CD8-positive, alpha-beta memory T cell (primary cell): ENCODE data around the gene SLC6A9. TPM values are rescaled to one million over a fixed set of nuclear protein-coding genes. Genes with fewer than 3 reads are reported as not detected.

Experiments
- CTCF ChIA-PET: fragments of 350-600 bp; sonication (Branson Sonifier 250); formaldehyde crosslinking; loops from one replicate; lab custom pipeline; 2021; ENCODE audit warnings: antibody characterized with exemption; lab: Charles Lee
- POLR2A ChIA-PET: fragments of 350-600 bp; sonication (Branson Sonifier 250); formaldehyde crosslinking; loops from one replicate; lab custom pipeline; 2021; ENCODE audit warnings: antibody characterized with exemption; lab: Charles Lee
- DNase-seq, 5 donors: peaks; one replicate each; pipeline versions ENCODE4 v3.0.0 to v3.0.0-alpha.2; 2020 to 2022; ENCODE audit warnings: mixed read lengths in 1 of 5
- H3K27ac ChIP-seq: one replicate; pipeline ENCODE4 v1.7.0; 2013; ENCODE audit warnings: low read depth, mild to moderate bottlenecking, low read length, moderate library complexity
- H3K27me3 ChIP-seq: 2 replicates; pipeline ENCODE4 v1.7.0; 2013; ENCODE audit warnings: low read length, mild to moderate bottlenecking; ENCODE audit not compliant: insufficient read depth, poor library complexity, severe bottlenecking
- H3K36me3 ChIP-seq: 2 replicates; pipeline ENCODE4 v1.7.0; 2013; ENCODE audit warnings: mild to moderate bottlenecking, low read length, moderate library complexity; ENCODE audit not compliant: insufficient read depth
- H3K4me1 ChIP-seq: 2 replicates; pipeline ENCODE4 v1.7.0; 2013; ENCODE audit warnings: mild to moderate bottlenecking, low read length, moderate library complexity; ENCODE audit not compliant: insufficient read depth
- H3K4me3 ChIP-seq: 2 replicates; pipeline ENCODE4 v1.7.0; 2013; ENCODE audit warnings: mild to moderate bottlenecking, low read length
- H3K9me3 ChIP-seq: 2 replicates; pipeline ENCODE4 v1.7.0; 2013; ENCODE audit warnings: mild to moderate bottlenecking, low read length
- H3K27ac Mint-ChIP-seq, 8 donors: one replicate each; pipeline ENCODE4 v1.8.0; 2020 to 2021; ENCODE audit warnings: mixed read lengths in 8 of 8, mild to moderate bottlenecking in 6 of 8, inconsistent platforms in 3 of 8, moderate library complexity in 3 of 8
- H3K27me3 Mint-ChIP-seq, 2 donors: one replicate each; pipeline ENCODE4 v1.8.0; 2020 to 2021; ENCODE audit warnings: mixed read lengths in 2 of 2, mild to moderate bottlenecking in 1 of 2, moderate library complexity in 1 of 2
- H3K36me3 Mint-ChIP-seq, 3 donors: one replicate each; pipeline ENCODE4 v1.8.0; 2020 to 2021; ENCODE audit warnings: mixed read lengths in 3 of 3, inconsistent platforms in 1 of 3, mild to moderate bottlenecking in 1 of 3
- H3K4me1 Mint-ChIP-seq, 3 donors: one replicate each; pipeline ENCODE4 v1.8.0; 2020 to 2021; ENCODE audit warnings: mixed read lengths in 3 of 3, inconsistent platforms in 1 of 3, mild to moderate bottlenecking in 1 of 3
- H3K4me3 Mint-ChIP-seq, 7 donors: one replicate each; pipeline ENCODE4 v1.8.0; 2020 to 2021; ENCODE audit warnings: mixed read lengths in 7 of 7, mild to moderate bottlenecking in 6 of 7, moderate library complexity in 4 of 7, inconsistent platforms in 2 of 7
- H3K9me3 Mint-ChIP-seq, 5 donors: one replicate each; pipeline ENCODE4 v1.8.0; 2020 to 2022; ENCODE audit warnings: mixed read lengths in 5 of 5, mild to moderate bottlenecking in 3 of 5, moderate library complexity in 2 of 5, inconsistent platforms in 1 of 5
- polyA plus RNA-seq: library from polyadenylated mRNA; unstranded; fragments of 300-500 nt; fragmentation: Illumina TruSeq; gene quantifications from one replicate; pipeline ENCODE4 v1.2.3, GENCODE V29; 2021
- total RNA-seq, 2 experiments: library from RNA; stranded (reverse); gene quantifications; one replicate each; pipeline ENCODE4 v1.2.3, GENCODE V29; 2021

SLC6A9 gene
- total and polyA plus RNA-seq, 3 experiments from 2014 or later = 0.21 to 7.3 (median 6.8) TPM

DNA sequence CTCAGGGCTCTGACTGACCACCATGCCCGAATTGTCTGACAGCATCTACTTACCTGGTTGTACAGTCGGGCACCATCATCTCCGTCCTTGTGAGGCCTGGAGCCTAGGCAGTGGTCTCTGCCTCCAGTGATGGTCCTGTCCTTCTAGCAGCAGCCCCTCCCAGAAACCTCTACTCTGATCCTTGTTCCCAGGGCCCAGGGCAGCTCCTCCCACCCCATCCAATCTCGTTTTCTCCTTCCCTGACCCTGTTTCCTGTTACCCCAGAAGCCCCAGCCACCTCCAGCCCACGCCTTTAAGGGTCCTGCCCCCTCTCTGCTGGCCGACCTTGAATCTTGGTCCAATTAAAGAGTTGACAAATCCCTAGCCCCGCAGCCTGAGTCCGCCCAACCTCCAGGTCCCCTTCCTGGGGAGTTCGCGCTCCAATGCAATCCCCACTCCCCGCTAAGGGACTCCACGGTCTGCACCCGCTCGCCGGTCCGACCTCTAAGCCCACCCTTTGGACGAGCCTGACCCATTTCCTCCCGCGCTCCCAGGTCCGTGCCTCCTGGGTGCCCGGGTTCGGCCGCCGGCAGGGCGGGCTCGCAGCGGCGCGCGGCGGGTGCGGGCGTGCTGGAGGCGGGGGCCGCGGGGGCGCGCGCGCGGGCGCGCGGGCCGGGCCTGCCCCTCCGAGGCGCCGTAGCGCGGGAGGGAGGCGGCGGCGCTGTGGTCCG is 52.6 kb downstream of the SLC6A9 start, which contains the start of gene B4GALT2:
TSS of gene B4GALT2 (plus strand) at position 660 of the 710 bp plus-strand sequence. CDS start 1,951 bp downstream, outside the sequence.
- Histone ChIP-seq H3K27ac (peak within 1 kb of the TSS; percentile 43), H3K36me3 (peaks cover 18% of the 10 kb centered on the region), H3K4me3 (peak within 1 kb of the TSS; percentile 52), H3K9me3 (no peaks in the 10 kb centered on the region), H3K27me3 (no peaks in the 10 kb centered on the region), H3K4me1 (peaks cover 44% of the 10 kb centered on the region)
- Mint-ChIP-seq H3K27ac (peak within 1 kb of the TSS in 7 of 8 donors; percentile 57 to 91 (median 84)), H3K9me3 (no peaks in the 10 kb centered on the region), H3K4me3 (peak within 1 kb of the TSS; percentile 89 to 98 (median 90)), H3K36me3 (peaks cover 3 to 40% (median 9%) of the 10 kb centered on the region in 3 donors), H3K4me1 (peaks cover 45 to 57% (median 54%) of the 10 kb centered on the region in 3 donors), H3K27me3 (peaks cover 0 to 10% of the 10 kb centered on the region in 2 donors)
- DNase-seq = peak in 3 of 5 donors; percentile 28 to 29 (median 29)
- CTCF ChIA-PET = interaction anchor here (0.9 kb wide), 1 partner anchor 10 kb away, joined by 3 read pairs; no protein-coding TSS in a partner anchor
- POLR2A ChIA-PET = interaction anchor here (1.7 kb wide), 1 partner anchor 12 kb away, joined by 4 read pairs; the partner anchor contains the start of gene CCDC24

DNA sequence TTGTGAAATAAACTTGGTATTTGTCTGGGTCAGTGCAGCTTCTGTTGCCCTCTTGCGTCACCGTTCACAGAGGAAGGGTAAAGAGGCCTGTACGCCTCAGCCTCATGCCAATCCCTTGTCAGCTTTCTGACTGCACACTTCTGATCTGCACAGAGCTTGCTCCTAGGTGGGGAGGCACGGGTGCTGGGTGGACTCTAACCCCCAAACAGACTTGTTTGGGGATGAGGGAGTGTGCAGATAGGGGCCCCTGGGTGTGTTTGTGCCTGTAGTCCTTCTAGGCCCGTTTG is 53.1 kb downstream of the SLC6A9 start:
- ChIA-PET CTCF (interaction anchor here (0.9 kb wide), 1 partner anchor 10 kb away, joined by 3 read pairs; no protein-coding TSS in a partner anchor), POLR2A (interaction anchor here (1.7 kb wide), 1 partner anchor 13 kb away, joined by 4 read pairs; the partner anchor contains the start of gene CCDC24)
- H3K4me3 ChIP-seq = no peak overlapping the region
- Mint-ChIP-seq H3K27me3 (peaks cover 0 to 10% of the 10 kb centered on the region in 2 donors), H3K9me3 (no peaks in the 10 kb centered on the region), H3K4me1 (peaks cover 49 to 62% (median 59%) of the 10 kb centered on the region in 3 donors), H3K27ac (peak overlapping the region in 4 of 8 donors; percentile 35 to 91 (median 75)), H3K4me3 (peak overlapping the region; percentile 16 to 98 (median 86)), H3K36me3 (peaks cover 3 to 41% (median 9%) of the 10 kb centered on the region in 3 donors)
- peaks cover 18% of the 10 kb centered on the region for H3K36me3 ChIP-seq
- no peak for DNase-seq
- H3K27me3 ChIP-seq = no peaks in the 10 kb centered on the region
- no peaks in the 10 kb centered on the region for H3K9me3 ChIP-seq
- H3K4me1 ChIP-seq = peaks cover 44% of the 10 kb centered on the region
- no peak overlapping the region for H3K27ac ChIP-seq

DNA sequence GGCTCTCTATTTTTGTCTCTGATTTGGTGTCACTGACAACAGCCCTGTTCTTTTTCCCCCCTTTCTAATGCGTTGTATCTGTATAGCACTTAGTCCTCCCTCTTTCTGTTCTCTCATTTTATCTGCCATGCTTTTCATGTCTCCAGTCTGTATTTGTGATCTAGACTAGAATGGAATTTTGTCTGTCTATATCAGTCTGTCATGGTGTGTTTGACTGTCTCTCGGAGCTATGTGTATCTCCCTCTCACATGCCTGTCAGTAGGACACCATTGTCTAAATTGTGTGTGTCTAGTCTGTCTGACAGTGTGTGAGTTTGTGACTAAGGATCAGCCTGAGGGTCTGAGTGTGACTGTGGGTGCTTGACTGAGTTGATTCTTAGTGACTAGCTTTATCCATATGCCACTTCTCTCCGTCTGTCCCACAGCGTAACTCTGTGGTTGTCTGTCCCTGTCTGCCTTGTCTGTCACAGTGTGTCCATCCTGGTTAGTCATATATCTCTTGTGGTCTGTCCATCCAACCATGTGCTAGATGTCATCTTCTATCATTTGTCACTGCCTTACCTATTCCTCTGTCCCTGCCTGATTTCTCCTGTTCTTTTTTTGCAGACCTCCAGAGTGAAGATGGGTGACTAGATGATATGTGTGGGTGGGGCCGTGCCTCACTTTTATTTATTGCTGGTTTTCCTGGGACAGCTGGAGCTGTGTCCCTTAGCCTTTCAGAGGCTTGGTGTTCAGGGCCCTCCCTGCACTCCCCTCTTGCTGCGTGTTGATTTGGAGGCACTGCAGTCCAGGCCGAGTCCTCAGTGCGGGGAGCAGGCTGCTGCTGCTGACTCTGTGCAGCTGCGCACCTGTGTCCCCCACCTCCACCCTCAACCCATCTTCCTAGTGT is 53.6 kb downstream of the SLC6A9 start:
- peaks cover 18% of the 10 kb centered on the region for H3K36me3 ChIP-seq
- ChIA-PET CTCF (interaction anchor here (0.9 kb wide), 1 partner anchor 11 kb away, joined by 3 read pairs; no protein-coding TSS in a partner anchor), POLR2A (interaction anchor here (1.7 kb wide), 1 partner anchor 13 kb away, joined by 4 read pairs; the partner anchor contains the start of gene CCDC24)
- peaks cover 3 to 45% (median 9%) of the 10 kb centered on the region in 3 donors for H3K36me3 Mint-ChIP-seq
- peaks cover 44% of the 10 kb centered on the region for H3K4me1 ChIP-seq
- no peak for DNase-seq
- H3K27ac ChIP-seq = no peak overlapping the region
- H3K4me1 Mint-ChIP-seq = peaks cover 49 to 63% (median 62%) of the 10 kb centered on the region in 3 donors
- H3K9me3 Mint-ChIP-seq = no peaks in the 10 kb centered on the region
- H3K9me3 ChIP-seq = no peaks in the 10 kb centered on the region
- H3K27me3 ChIP-seq = no peaks in the 10 kb centered on the region
- no peak overlapping the region for H3K4me3 ChIP-seq
- peak overlapping the region in 5 of 8 donors; percentile 4 to 91 (median 75) for H3K27ac Mint-ChIP-seq
- peak overlapping the region; percentile 77 to 98 (median 87) for H3K4me3 Mint-ChIP-seq
- H3K27me3 Mint-ChIP-seq = peaks cover 0 to 10% of the 10 kb centered on the region in 2 donors

DNA sequence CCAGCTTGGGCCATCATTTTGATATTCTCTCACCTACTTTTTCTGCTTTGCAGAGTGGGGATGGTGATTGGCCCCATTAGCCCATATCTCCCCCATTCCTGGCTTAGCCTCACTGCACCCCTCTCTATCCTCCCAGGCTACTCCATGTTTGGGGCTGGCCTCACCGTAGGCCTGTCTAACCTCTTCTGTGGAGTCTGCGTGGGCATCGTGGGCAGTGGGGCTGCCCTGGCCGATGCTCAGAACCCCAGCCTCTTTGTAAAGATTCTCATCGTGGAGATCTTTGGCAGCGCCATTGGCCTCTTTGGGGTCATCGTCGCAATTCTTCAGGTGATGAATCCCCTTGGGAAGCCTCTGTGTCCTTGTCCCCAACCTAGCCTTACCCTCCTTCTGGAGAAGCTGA is 54.4 kb downstream of the SLC6A9 start:
- no peak overlapping the region for H3K27ac ChIP-seq
- Mint-ChIP-seq H3K36me3 (peaks cover 3 to 52% (median 9%) of the 10 kb centered on the region in 3 donors), H3K4me3 (peak overlapping the region in 6 of 7 donors; percentile 86 to 98 (median 92)), H3K9me3 (no peaks in the 10 kb centered on the region), H3K4me1 (peaks cover 49 to 63% (median 62%) of the 10 kb centered on the region in 3 donors), H3K27me3 (peaks cover 0 to 10% of the 10 kb centered on the region in 2 donors), H3K27ac (peak overlapping the region in 5 of 8 donors; percentile 16 to 91 (median 57))
- ChIA-PET POLR2A (interaction anchor here (1.7 kb wide), 1 partner anchor 14 kb away, joined by 4 read pairs; the partner anchor contains the start of gene CCDC24), CTCF (interaction anchor here (2.5 kb wide), 1 partner anchor 30 kb away, joined by 12 read pairs; the partner anchor contains the start of gene IPO13)
- H3K36me3 ChIP-seq = peaks cover 21% of the 10 kb centered on the region
- no peaks in the 10 kb centered on the region for H3K27me3 ChIP-seq
- no peaks in the 10 kb centered on the region for H3K9me3 ChIP-seq
- H3K4me3 ChIP-seq = no peak overlapping the region
- no peak for DNase-seq
- peaks cover 44% of the 10 kb centered on the region for H3K4me1 ChIP-seq

DNA sequence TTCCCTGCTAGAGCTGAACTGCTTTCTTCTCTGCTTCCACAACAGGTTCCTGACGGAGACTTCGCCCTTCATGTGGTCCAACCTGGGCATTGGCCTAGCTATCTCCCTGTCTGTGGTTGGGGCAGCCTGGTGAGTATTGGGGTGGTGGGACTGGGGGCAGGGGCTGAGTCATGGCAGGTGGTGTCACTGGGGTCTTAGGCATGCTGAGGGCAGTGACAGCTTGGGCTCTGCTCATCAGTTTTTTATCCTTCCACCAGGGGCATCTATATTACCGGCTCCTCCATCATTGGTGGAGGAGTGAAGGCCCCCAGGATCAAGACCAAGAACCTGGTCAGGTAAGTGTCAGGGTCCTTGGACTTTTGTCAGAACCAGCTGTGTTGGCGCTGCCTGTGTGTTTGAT is 55.2 kb downstream of the SLC6A9 start:
- Histone ChIP-seq H3K9me3 (no peaks in the 10 kb centered on the region), H3K4me3 (peak overlapping the region; percentile 85), H3K27me3 (no peaks in the 10 kb centered on the region), H3K36me3 (peaks cover 21% of the 10 kb centered on the region), H3K4me1 (peaks cover 44% of the 10 kb centered on the region), H3K27ac (peak overlapping the region; percentile 79)
- Mint-ChIP-seq H3K27ac (peak overlapping the region; percentile 68 to 96 (median 90)), H3K4me3 (peak overlapping the region; percentile 86 to 98 (median 94)), H3K27me3 (peaks cover 0 to 10% of the 10 kb centered on the region in 2 donors), H3K36me3 (peaks cover 3 to 52% (median 9%) of the 10 kb centered on the region in 3 donors), H3K9me3 (no peaks in the 10 kb centered on the region), H3K4me1 (peaks cover 51 to 64% (median 63%) of the 10 kb centered on the region in 3 donors)
- DNase-seq = no peak
- CTCF ChIA-PET = interaction anchor here (2.5 kb wide), 1 partner anchor 29 kb away, joined by 12 read pairs; the partner anchor contains the start of gene IPO13
- POLR2A ChIA-PET = interaction anchor here (1.0 to 1.6 kb wide), 2 partner anchors 13 to 30 kb away, joined by 9 to 10 read pairs; partner anchors contain the start of gene IPO13

DNA sequence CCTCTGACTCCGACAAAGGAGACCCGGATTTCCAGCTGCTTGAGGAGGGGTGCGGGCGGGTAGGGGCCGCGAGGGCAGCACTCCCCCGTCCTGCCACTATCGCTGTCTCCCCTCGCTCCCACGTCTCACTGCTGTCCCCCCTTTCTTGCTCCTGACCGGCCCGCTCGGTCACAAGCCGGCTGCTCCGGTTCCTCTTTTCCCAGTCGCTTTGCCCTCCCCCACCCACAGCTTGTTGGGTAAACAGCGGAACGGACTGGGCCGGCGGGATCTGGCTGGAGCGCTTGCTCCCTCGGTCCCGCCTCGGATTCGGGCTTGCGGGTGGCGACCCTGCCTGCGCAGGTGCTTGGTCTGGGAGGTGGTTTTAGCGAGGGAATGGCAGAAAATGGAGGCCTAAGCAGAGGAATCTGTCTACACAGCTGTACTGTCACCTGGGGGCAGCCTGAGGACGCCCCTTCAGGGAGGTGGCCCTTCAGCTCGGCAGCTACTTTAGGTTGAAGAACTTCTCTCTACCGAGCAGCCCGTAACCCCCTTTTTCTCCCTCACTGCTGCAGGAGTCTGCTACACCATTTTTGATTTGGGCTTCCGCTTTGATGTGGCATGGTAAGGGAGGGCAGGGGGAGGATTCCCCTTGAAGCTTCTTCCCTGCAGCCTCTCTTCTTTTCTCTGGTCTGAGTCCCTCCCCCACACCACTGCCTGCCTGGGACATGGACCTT is 55.9 kb downstream of the SLC6A9 start:
- H3K36me3 Mint-ChIP-seq = peaks cover 3 to 52% (median 9%) of the 10 kb centered on the region in 3 donors
- H3K4me3 Mint-ChIP-seq = peak overlapping the region; percentile 86 to 98 (median 94)
- H3K36me3 ChIP-seq = peaks cover 21% of the 10 kb centered on the region
- peaks cover 0 to 10% of the 10 kb centered on the region in 2 donors for H3K27me3 Mint-ChIP-seq
- H3K27me3 ChIP-seq = no peaks in the 10 kb centered on the region
- peaks cover 51% of the 10 kb centered on the region for H3K4me1 ChIP-seq
- peaks cover 53 to 66% (median 64%) of the 10 kb centered on the region in 3 donors for H3K4me1 Mint-ChIP-seq
- peak overlapping the region; percentile 85 for H3K4me3 ChIP-seq
- peak overlapping the region; percentile 82 to 96 (median 90) for H3K27ac Mint-ChIP-seq
- H3K9me3 ChIP-seq = no peaks in the 10 kb centered on the region
- POLR2A ChIA-PET = interaction anchor here (0.6 to 1.6 kb wide), 5 partner anchors 14 to 467 kb away, joined by 4 to 10 read pairs (median 7); partner anchors contain the start of genes IPO13 and KDM4A
- CTCF ChIA-PET = interaction anchor here (0.8 to 2.5 kb wide), 3 partner anchors 29 to 61 kb away, joined by 3 to 12 read pairs (median 5); partner anchors contain the start of gene IPO13
- DNase-seq = peak in 3 of 5 donors; percentile 30 to 66 (median 34)
- H3K9me3 Mint-ChIP-seq = no peaks in the 10 kb centered on the region
- H3K27ac ChIP-seq = peak overlapping the region; percentile 79
